Natural killer cell treated with Interleukin-12 subunit alpha and Interleukin-12 subunit beta and Interleukin-15 and Interleukin-18, amount 100 ng/mL, for 72 hours (primary cell): ENCODE results near the gene PDPN. TPM values are rescaled to one million over a fixed set of nuclear protein-coding genes. Genes with fewer than 3 reads are reported as not detected.
A peak's percentile ranks its signal among the peaks of the same experiment; 100 is the strongest.

Experiments used
- ATAC-seq, 2 donors: fragments of 150-1000 bp; cut with Tn5 transposase in 1 of 2; sonication (Bioruptor Pico), chemical (Tn5 transposase) in 1 of 2; 2 replicates each; pipeline ENCODE4 v1.10.0; 2021
- DNase-seq: peaks from one replicate; pipeline ENCODE4 v3.0.0; 2022; ENCODE audit warnings: low spot score
- H3K27ac Mint-ChIP-seq, 2 donors: 1 replicate in 1 of 2; 2 replicates in 1 of 2; pipeline ENCODE4 v1.8.0; 2022; ENCODE audit warnings: mixed read lengths in 2 of 2, mild to moderate bottlenecking in 1 of 2, moderate library complexity in 1 of 2
- H3K27me3 Mint-ChIP-seq, 2 donors: 1 replicate in 1 of 2; 2 replicates in 1 of 2; pipeline ENCODE4 v1.8.0; 2022; ENCODE audit warnings: mixed read lengths in 2 of 2
- H3K36me3 Mint-ChIP-seq: one replicate; pipeline ENCODE4 v1.8.0; 2022; ENCODE audit warnings: mixed read lengths
- H3K4me1 Mint-ChIP-seq, 2 donors: 1 replicate in 1 of 2; 2 replicates in 1 of 2; pipeline ENCODE4 v1.8.0; 2022; ENCODE audit warnings: low read depth in 2 of 2, mixed read lengths in 2 of 2, mild to moderate bottlenecking in 1 of 2
- H3K4me3 Mint-ChIP-seq: one replicate; pipeline ENCODE4 v1.8.0; 2022; ENCODE audit warnings: mixed read lengths
- H3K9me3 Mint-ChIP-seq: 2 replicates; pipeline ENCODE4 v1.8.0; 2022; ENCODE audit warnings: mixed read lengths
- total RNA-seq, 2 donors: library from RNA; stranded (reverse); gene quantifications; one replicate each; pipeline ENCODE4 v1.2.3, GENCODE V29; 2022

Gene PDPN
- not detected for total RNA-seq

- H3K27ac Mint-ChIP-seq: no peak within 1 kb of the TSS
- H3K9me3 Mint-ChIP-seq: no peaks in the 10 kb centered on the region
- no peak within 1 kb of the TSS for H3K4me3 Mint-ChIP-seq
- ATAC-seq (no peak), DNase-seq (no peak)
- H3K36me3 Mint-ChIP-seq: no peaks in the 10 kb centered on the region
- H3K4me1 Mint-ChIP-seq: no peaks in the 10 kb centered on the region
- peaks cover 43 to 47% of the 10 kb centered on the region in 2 donors for H3K27me3 Mint-ChIP-seq
These were observed at the start of gene PDPN for GRCh38 chr1:13583595-13583965. Gene PDPN (plus strand): TSS chr1:13583832. CDS start chr1:13584034, 202 bp downstream.

GRCh38 chr1:13535227-13535626 is 48.4 kb upstream of the PDPN start:
- Mint-ChIP-seq H3K4me3 (no peak overlapping the region), H3K36me3 (no peaks in the 10 kb centered on the region), H3K4me1 (no peaks in the 10 kb centered on the region), H3K27me3 (peaks cover 9 to 10% of the 10 kb centered on the region in 2 donors), H3K27ac (no peak overlapping the region), H3K9me3 (no peaks in the 10 kb centered on the region)
- no peak for DNase-seq
- no peak for ATAC-seq

DNA sequence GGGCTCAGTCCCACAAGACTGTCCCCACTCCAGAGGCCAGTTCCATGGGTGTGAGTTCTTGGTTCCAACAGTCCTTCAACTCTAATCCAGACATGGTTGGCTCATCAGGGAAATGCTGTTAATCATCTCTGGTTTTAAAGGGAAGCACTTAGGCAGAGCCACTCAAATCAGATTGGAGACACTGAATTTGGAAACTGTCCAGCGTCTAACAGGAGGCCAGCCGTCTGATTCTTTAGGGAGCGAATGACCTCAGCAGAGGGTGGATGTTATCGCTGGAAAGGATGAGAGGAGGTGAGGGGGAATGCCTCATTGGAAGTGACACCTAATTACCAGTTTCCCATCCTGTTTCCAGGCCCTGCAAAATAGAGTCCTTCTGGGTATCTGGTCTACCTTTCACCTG is 47.1 kb upstream of the PDPN start:
- no peak overlapping the region for H3K4me3 Mint-ChIP-seq
- H3K9me3 Mint-ChIP-seq: no peaks in the 10 kb centered on the region
- DNase-seq (no peak), ATAC-seq (no peak)
- H3K27ac Mint-ChIP-seq: no peak overlapping the region
- H3K4me1 Mint-ChIP-seq: no peaks in the 10 kb centered on the region
- H3K27me3 Mint-ChIP-seq: peaks cover 7 to 9% of the 10 kb centered on the region in 2 donors
- H3K36me3 Mint-ChIP-seq: no peaks in the 10 kb centered on the region

DNA sequence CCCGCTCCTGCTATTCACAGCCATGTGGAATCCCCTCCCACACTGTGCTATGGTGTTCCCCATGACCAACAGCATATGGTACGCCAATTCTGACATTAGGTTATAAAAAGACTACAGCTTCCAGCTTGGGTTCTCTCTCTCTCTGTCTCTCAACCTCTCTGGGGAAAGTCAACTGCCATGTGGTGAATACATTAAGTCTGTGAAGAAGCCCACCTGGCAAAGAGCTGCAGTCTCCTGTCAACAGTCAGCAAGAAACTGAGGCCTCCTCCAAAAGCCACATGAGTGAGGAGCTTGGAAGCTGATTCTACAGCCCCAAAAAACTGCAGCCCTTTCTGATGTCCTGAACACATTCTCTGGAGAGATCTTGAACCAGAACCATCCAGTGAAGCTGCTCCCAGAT is 44.8 kb upstream of the PDPN start:
- Mint-ChIP-seq H3K4me3 (no peak overlapping the region), H3K9me3 (no peaks in the 10 kb centered on the region), H3K4me1 (no peaks in the 10 kb centered on the region), H3K36me3 (no peaks in the 10 kb centered on the region), H3K27me3 (peaks cover 7 to 9% of the 10 kb centered on the region in 2 donors), H3K27ac (no peak overlapping the region)
- DNase-seq (no peak), ATAC-seq (no peak)

- no peak for DNase-seq
- no peak overlapping the region for H3K27ac Mint-ChIP-seq
- no peak for ATAC-seq
- no peaks in the 10 kb centered on the region for H3K36me3 Mint-ChIP-seq
- H3K4me1 Mint-ChIP-seq: no peaks in the 10 kb centered on the region
- H3K9me3 Mint-ChIP-seq: no peaks in the 10 kb centered on the region
- no peak overlapping the region for H3K4me3 Mint-ChIP-seq
- H3K27me3 Mint-ChIP-seq: peaks cover 5 to 9% of the 10 kb centered on the region in 2 donors
These were observed 43.9 kb upstream of the PDPN start for GRCh38 chr1:13539683-13540082.

- Mint-ChIP-seq H3K27me3 (peaks cover under 1 to 5% of the 10 kb centered on the region in 2 donors), H3K4me3 (no peak overlapping the region), H3K4me1 (no peaks in the 10 kb centered on the region), H3K36me3 (no peaks in the 10 kb centered on the region), H3K27ac (no peak overlapping the region), H3K9me3 (no peaks in the 10 kb centered on the region)
- ATAC-seq (no peak), DNase-seq (no peak)
These were observed 42.8 kb upstream of the PDPN start for GRCh38 chr1:13540866-13541265.

- no peak for DNase-seq
- no peaks in the 10 kb centered on the region for H3K4me1 Mint-ChIP-seq
- H3K9me3 Mint-ChIP-seq: no peaks in the 10 kb centered on the region
- H3K27me3 Mint-ChIP-seq: peaks cover 4 to 6% of the 10 kb centered on the region in 2 donors
- no peak overlapping the region for H3K4me3 Mint-ChIP-seq
- ATAC-seq: peak in 1 of 2 donors; percentile 40
- no peaks in the 10 kb centered on the region for H3K36me3 Mint-ChIP-seq
- H3K27ac Mint-ChIP-seq: no peak overlapping the region
These were observed 42.0 kb upstream of the PDPN start for GRCh38 chr1:13541435-13542215.

- Mint-ChIP-seq H3K9me3 (no peaks in the 10 kb centered on the region), H3K4me3 (no peak overlapping the region), H3K27ac (no peak overlapping the region), H3K4me1 (no peaks in the 10 kb centered on the region), H3K36me3 (no peaks in the 10 kb centered on the region), H3K27me3 (peaks cover 8 to 11% of the 10 kb centered on the region in 2 donors)
- ATAC-seq: no peak
- DNase-seq: no peak
These were observed 40.0 kb upstream of the PDPN start for GRCh38 chr1:13543451-13544220.

- Mint-ChIP-seq H3K4me1 (no peaks in the 10 kb centered on the region), H3K27ac (no peak overlapping the region), H3K4me3 (no peak overlapping the region), H3K27me3 (peaks cover 13 to 15% of the 10 kb centered on the region in 2 donors), H3K36me3 (no peaks in the 10 kb centered on the region), H3K9me3 (no peaks in the 10 kb centered on the region)
- no peak for DNase-seq
- no peak for ATAC-seq
These were observed 39.4 kb upstream of the PDPN start for GRCh38 chr1:13544221-13544556.

- Mint-ChIP-seq H3K36me3 (no peaks in the 10 kb centered on the region), H3K9me3 (no peaks in the 10 kb centered on the region), H3K4me3 (no peak overlapping the region), H3K27me3 (peaks cover 17 to 30% of the 10 kb centered on the region in 2 donors), H3K27ac (no peak overlapping the region), H3K4me1 (no peaks in the 10 kb centered on the region)
- DNase-seq: no peak
- no peak for ATAC-seq
These were observed 36.8 kb upstream of the PDPN start for GRCh38 chr1:13546791-13547190.

- Mint-ChIP-seq H3K4me3 (no peak overlapping the region), H3K9me3 (no peaks in the 10 kb centered on the region), H3K36me3 (no peaks in the 10 kb centered on the region), H3K27ac (no peak overlapping the region), H3K27me3 (peaks cover 17 to 30% of the 10 kb centered on the region in 2 donors), H3K4me1 (no peaks in the 10 kb centered on the region)
- DNase-seq: no peak
- no peak for ATAC-seq
These were observed 35.4 kb upstream of the PDPN start for GRCh38 chr1:13548281-13548680.

GRCh38 chr1:13549021-13549420 is 34.6 kb upstream of the PDPN start:
- H3K27me3 Mint-ChIP-seq: peaks cover 17 to 30% of the 10 kb centered on the region in 2 donors
- no peaks in the 10 kb centered on the region for H3K9me3 Mint-ChIP-seq
- no peak overlapping the region for H3K4me3 Mint-ChIP-seq
- DNase-seq (no peak), ATAC-seq (no peak)
- H3K27ac Mint-ChIP-seq: no peak overlapping the region
- H3K36me3 Mint-ChIP-seq: no peaks in the 10 kb centered on the region
- no peaks in the 10 kb centered on the region for H3K4me1 Mint-ChIP-seq

DNA sequence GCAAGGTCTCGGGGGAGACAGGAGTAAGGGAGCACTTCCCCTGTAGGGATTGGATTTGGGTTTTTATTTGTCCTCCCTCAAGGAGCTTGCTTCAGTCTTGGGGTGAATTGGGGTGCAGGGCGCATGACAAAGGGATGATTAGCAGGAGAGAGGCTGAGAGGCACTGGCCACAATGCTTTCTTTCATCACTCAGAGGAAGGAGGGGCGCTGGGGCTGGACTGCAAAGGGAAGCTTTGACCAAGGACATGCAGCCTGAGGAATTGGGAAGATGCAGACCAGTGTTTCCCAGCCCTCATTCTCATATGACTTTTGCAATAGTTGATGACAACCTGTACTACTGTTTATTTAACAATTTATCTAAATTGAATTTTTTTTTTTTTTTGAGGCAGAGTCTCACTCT is 34.1 kb upstream of the PDPN start:
- H3K36me3 Mint-ChIP-seq: no peaks in the 10 kb centered on the region
- DNase-seq: no peak
- H3K4me3 Mint-ChIP-seq: no peak overlapping the region
- H3K27me3 Mint-ChIP-seq: peaks cover 17 to 30% of the 10 kb centered on the region in 2 donors
- no peaks in the 10 kb centered on the region for H3K9me3 Mint-ChIP-seq
- no peak for ATAC-seq
- H3K27ac Mint-ChIP-seq: no peak overlapping the region
- H3K4me1 Mint-ChIP-seq: no peaks in the 10 kb centered on the region

- DNase-seq (no peak), ATAC-seq (no peak)
- Mint-ChIP-seq H3K36me3 (no peaks in the 10 kb centered on the region), H3K4me1 (no peaks in the 10 kb centered on the region), H3K9me3 (no peaks in the 10 kb centered on the region), H3K27me3 (peaks cover 17 to 30% of the 10 kb centered on the region in 2 donors), H3K27ac (no peak overlapping the region), H3K4me3 (no peak overlapping the region)
These were observed 33.0 kb upstream of the PDPN start for GRCh38 chr1:13550663-13551062.
